Measurements from ENCODE around the gene CHST11. TPM values are rescaled to one million over a fixed set of nuclear protein-coding genes. Genes with fewer than 3 reads are reported as not detected.
A peak's percentile ranks its signal among the peaks of the same experiment; 100 is the strongest.

Gene CHST11
- total and polyA plus RNA-seq, 4 donors: 0.57 to 11.1 (median 3.7) TPM

DNA sequence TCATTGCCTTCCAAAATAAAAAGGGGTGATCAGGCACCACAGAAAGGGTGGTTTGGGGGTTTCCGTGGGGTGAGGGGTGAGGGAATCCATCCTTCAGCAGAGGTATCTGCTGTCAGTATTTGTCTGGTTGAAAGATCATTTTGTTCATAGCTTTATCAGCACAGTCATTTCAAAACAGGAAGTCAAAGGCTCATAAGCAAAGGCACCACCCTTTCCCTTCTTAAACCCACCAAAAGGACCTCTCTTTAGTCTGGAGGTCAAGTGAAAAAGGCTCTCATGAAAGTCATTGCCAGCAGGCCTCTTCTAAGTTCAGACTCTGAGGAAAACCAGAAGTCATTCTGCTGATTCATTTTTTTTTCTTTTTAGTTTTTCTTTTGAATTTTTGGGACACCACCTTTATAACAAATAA, 6.2 kb downstream of the CHST11 start:
- 73% methylated on average over 1 of the region's 1 CpG for WGBS
- Histone ChIP-seq H3K27me3 (ENCODE audit: control insufficient read depth in 4 of 4, insufficient read depth in 4 of 4, low read length in 3 of 4) (no peaks in the 10 kb centered on the region), H3K9me3 (ENCODE audit: control insufficient read depth in 4 of 4, low read length in 3 of 4) (no peaks in the 10 kb centered on the region), H3K4me3 (ENCODE audit: low read depth in 1 of 3, low read length in 3 of 3) (no peak overlapping the region), H3K4me1 (ENCODE audit: control insufficient read depth in 4 of 4, insufficient read depth in 4 of 4, low read length in 3 of 4) (peaks cover 0 to 17% (median 8%) of the 10 kb centered on the region in 4 donors), H3K36me3 (ENCODE audit: control insufficient read depth in 4 of 4, insufficient read depth in 3 of 4, low read depth in 1 of 4, low read length in 3 of 4) (no peaks in the 10 kb centered on the region), H3K27ac (ENCODE audit: low read depth in 1 of 2, low read length in 2 of 2) (peak overlapping the region in 1 of 2 donors; percentile 42), H3K9ac (ENCODE audit: low read depth in 1 of 2, low read length in 2 of 2) (no peak overlapping the region)
- DNase-seq (ENCODE audit: low spot score): no peak
- TF ChIP-seq FOXA2 (IDR thresholded peaks at IDR 0.05) (no peak), NR2F2 (IDR thresholded peaks at IDR 0.05) (peak; percentile 80), HNF4G (IDR thresholded peaks at IDR 0.05) (no peak), ZBTB33 (IDR thresholded peaks at IDR 0.05) (no peak), JUND (IDR thresholded peaks at IDR 0.05) (no peak), HNF4A (conservative IDR thresholded peaks at IDR 0.05) (no peak), RAD21 (IDR thresholded peaks at IDR 0.05) (no peak), YY1 (IDR thresholded peaks at IDR 0.05) (no peak)
- TF ChIP-seq, protein P1, sequence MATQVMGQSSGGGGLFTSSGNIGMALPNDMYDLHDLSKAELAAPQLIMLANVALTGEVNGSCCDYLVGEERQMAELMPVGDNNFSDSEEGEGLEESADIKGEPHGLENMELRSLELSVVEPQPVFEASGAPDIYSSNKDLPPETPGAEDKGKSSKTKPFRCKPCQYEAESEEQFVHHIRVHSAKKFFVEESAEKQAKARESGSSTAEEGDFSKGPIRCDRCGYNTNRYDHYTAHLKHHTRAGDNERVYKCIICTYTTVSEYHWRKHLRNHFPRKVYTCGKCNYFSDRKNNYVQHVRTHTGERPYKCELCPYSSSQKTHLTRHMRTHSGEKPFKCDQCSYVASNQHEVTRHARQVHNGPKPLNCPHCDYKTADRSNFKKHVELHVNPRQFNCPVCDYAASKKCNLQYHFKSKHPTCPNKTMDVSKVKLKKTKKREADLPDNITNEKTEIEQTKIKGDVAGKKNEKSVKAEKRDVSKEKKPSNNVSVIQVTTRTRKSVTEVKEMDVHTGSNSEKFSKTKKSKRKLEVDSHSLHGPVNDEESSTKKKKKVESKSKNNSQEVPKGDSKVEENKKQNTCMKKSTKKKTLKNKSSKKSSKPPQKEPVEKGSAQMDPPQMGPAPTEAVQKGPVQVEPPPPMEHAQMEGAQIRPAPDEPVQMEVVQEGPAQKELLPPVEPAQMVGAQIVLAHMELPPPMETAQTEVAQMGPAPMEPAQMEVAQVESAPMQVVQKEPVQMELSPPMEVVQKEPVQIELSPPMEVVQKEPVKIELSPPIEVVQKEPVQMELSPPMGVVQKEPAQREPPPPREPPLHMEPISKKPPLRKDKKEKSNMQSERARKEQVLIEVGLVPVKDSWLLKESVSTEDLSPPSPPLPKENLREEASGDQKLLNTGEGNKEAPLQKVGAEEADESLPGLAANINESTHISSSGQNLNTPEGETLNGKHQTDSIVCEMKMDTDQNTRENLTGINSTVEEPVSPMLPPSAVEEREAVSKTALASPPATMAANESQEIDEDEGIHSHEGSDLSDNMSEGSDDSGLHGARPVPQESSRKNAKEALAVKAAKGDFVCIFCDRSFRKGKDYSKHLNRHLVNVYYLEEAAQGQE (IDR thresholded peaks at IDR 0.05): no peak

DNA sequence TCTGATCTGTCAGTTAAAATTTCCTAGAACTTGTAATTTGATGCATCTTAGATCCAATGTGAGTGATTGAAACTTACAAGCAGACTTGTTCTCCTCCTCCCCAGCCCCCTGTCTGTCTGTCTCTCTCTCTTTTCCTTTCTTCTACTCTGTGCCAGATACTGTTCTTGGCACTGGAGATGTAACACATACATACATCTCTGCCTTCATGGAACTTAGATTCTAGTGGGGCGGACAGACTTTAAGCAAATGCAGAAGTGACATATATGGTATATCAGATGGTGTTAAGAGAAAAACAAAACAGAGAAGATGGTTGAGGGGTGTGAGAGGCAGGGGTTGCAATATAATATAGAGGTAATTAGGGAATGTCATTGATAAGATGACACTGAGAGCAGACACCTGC, 6.6 kb downstream of the CHST11 start:
- Histone ChIP-seq H3K36me3 (ENCODE audit: control insufficient read depth in 4 of 4, insufficient read depth in 3 of 4, low read depth in 1 of 4, low read length in 3 of 4) (no peaks in the 10 kb centered on the region), H3K27ac (ENCODE audit: low read depth in 1 of 2, low read length in 2 of 2) (peak overlapping the region in 1 of 2 donors; percentile 42), H3K9me3 (ENCODE audit: control insufficient read depth in 4 of 4, low read length in 3 of 4) (no peaks in the 10 kb centered on the region), H3K27me3 (ENCODE audit: control insufficient read depth in 4 of 4, insufficient read depth in 4 of 4, low read length in 3 of 4) (no peaks in the 10 kb centered on the region), H3K9ac (ENCODE audit: low read depth in 1 of 2, low read length in 2 of 2) (no peak overlapping the region), H3K4me1 (ENCODE audit: control insufficient read depth in 4 of 4, insufficient read depth in 4 of 4, low read length in 3 of 4) (peaks cover 0 to 13% (median 5%) of the 10 kb centered on the region in 4 donors), H3K4me3 (ENCODE audit: low read depth in 1 of 3, low read length in 3 of 3) (no peak overlapping the region)
- no peak for TF ChIP-seq YY1 (IDR thresholded peaks at IDR 0.05)
- TF ChIP-seq, protein P2, sequence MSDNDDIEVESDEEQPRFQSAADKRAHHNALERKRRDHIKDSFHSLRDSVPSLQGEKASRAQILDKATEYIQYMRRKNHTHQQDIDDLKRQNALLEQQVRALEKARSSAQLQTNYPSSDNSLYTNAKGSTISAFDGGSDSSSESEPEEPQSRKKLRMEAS (IDR thresholded peaks at IDR 0.05): no peak
- no peak for TF ChIP-seq HNF4G (IDR thresholded peaks at IDR 0.05)
- no peak for TF ChIP-seq RXRA (IDR thresholded peaks at IDR 0.05)
- TF ChIP-seq ZBTB33 (IDR thresholded peaks at IDR 0.05): no peak
- TF ChIP-seq RAD21 (IDR thresholded peaks at IDR 0.05): no peak
- TF ChIP-seq FOXA1 (IDR thresholded peaks at IDR 0.05): no peak
- no peak for TF ChIP-seq FOXA2 (IDR thresholded peaks at IDR 0.05)
- TF ChIP-seq SP1 (IDR thresholded peaks at IDR 0.05): no peak
- TF ChIP-seq, protein P1 (IDR thresholded peaks at IDR 0.05): no peak
- TF ChIP-seq JUND (IDR thresholded peaks at IDR 0.05): no peak
- TF ChIP-seq, protein P3, sequence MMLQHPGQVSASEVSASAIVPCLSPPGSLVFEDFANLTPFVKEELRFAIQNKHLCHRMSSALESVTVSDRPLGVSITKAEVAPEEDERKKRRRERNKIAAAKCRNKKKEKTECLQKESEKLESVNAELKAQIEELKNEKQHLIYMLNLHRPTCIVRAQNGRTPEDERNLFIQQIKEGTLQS (IDR thresholded peaks at IDR 0.05): no peak
- TF ChIP-seq EGR1 (IDR thresholded peaks at IDR 0.05; ENCODE audit: low read depth in 2 of 2): no peak
- no peak for TF ChIP-seq GABPA (IDR thresholded peaks at IDR 0.05 in 1 of 2, conservative IDR thresholded peaks at IDR 0.05 in 1 of 2)
- no peak for DNase-seq (ENCODE audit: low spot score)
- WGBS: 90% methylated on average over 1 of the region's 1 CpG

All from liver (tissue), 9 donors.